Lower leg skin (tissue), 3 donors: Measurements from ENCODE around the gene PAK2.

Source experiments
- POLR2A ChIP-seq, 2 donors: fragments of 450-650 bp; IDR thresholded peaks; one replicate each; pipeline ENCODE4 v1.6.1; 2016 to 2017; ENCODE audit warnings: antibody characterized with exemption in 2 of 2, mild to moderate bottlenecking in 1 of 2, moderate library complexity in 1 of 2
- TF ChIP-seq, protein P1 (sequence below), 3 donors: fragments of 450-650 bp; IDR thresholded peaks; one replicate each; pipeline ENCODE4 v1.5.1; 2016; ENCODE audit warnings: antibody characterized with exemption in 3 of 3, mild to moderate bottlenecking in 3 of 3, moderate library complexity in 2 of 3

- TF ChIP-seq, protein P1, sequence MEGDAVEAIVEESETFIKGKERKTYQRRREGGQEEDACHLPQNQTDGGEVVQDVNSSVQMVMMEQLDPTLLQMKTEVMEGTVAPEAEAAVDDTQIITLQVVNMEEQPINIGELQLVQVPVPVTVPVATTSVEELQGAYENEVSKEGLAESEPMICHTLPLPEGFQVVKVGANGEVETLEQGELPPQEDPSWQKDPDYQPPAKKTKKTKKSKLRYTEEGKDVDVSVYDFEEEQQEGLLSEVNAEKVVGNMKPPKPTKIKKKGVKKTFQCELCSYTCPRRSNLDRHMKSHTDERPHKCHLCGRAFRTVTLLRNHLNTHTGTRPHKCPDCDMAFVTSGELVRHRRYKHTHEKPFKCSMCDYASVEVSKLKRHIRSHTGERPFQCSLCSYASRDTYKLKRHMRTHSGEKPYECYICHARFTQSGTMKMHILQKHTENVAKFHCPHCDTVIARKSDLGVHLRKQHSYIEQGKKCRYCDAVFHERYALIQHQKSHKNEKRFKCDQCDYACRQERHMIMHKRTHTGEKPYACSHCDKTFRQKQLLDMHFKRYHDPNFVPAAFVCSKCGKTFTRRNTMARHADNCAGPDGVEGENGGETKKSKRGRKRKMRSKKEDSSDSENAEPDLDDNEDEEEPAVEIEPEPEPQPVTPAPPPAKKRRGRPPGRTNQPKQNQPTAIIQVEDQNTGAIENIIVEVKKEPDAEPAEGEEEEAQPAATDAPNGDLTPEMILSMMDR (IDR thresholded peaks at IDR 0.05): no peak
- TF ChIP-seq POLR2A (IDR thresholded peaks at IDR 0.05): no peak
These were observed 82.2 kb downstream of the PAK2 start for GRCh38 chr3:196821806-196822355.
